ENCODE results near the gene HJURP. TPM values are rescaled to one million over a fixed set of nuclear protein-coding genes. Genes with fewer than 3 reads are reported as not detected.

HJURP gene
- total RNA-seq, 1 donor from 2014 or later, result 1.2 TPM

DNA sequence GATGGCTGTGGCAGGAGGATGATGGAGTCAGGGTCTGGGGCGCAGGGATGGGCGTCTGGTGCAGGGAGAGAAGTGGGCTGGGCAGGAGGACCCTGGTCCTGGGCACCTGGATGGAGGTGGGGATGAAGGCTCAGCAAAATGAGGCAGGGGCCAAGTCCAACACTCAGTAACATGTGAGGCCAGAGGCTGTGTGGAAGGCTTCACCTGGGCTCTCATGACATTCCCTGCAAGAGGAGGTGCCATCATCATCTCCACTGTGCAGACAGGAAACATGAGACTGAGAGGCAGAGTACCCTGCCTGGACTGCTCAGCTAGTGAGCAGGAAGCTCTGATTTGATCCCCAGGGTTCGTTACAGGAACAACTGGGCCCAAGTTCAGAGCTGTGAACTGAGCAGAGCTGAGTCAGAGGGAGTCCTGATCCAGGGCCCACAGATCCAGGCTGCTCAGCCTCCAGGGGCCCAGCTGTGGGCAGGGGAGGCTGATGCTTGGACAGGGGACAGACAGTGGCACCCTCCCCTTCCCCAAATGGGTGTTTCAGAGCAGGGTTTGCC, 36.9 kb downstream of the HJURP start:
- Histone ChIP-seq H3K27ac (no peak overlapping the region), H3K9me3 (no peaks in the 10 kb centered on the region), H3K36me3 (no peaks in the 10 kb centered on the region), H3K27me3 (no peaks in the 10 kb centered on the region), H3K4me1 (no peaks in the 10 kb centered on the region), H3K4me3 (no peak overlapping the region)
- intact Hi-C loops (cut with DNase I), result no loop called here
- no peak for TF ChIP-seq CTCF (IDR thresholded peaks at IDR 0.05)
- DNase-seq (peak; percentile 35), ATAC-seq (no peak)

DNA sequence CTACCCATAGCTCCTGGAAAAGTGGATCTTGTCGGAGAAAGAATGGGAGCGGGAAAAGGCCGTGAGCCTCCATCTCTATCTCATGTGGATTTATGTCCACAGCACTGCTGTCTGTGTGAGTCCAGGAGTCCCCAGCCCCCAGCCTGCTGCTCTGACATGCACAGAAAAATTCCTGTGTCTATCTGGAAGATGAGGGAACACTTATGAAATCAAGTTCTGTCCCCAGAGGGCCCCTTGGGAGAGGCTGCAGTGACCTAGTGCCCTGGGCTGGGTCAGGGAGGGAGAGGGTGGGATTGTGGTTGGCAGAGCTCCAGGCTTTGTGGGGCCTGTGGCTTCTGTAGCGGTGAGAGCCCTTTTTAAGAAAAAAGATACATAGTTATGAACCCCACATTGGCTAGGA, 37.6 kb downstream of the HJURP start:
- DNase-seq, result peak; percentile 23
- H3K27me3 ChIP-seq, result no peaks in the 10 kb centered on the region
- no peak overlapping the region for H3K27ac ChIP-seq
- ATAC-seq, result no peak
- H3K36me3 ChIP-seq, result no peaks in the 10 kb centered on the region
- no peak for TF ChIP-seq CTCF (IDR thresholded peaks at IDR 0.05)
- H3K4me3 ChIP-seq, result no peak overlapping the region
- intact Hi-C loops (cut with DNase I), result no loop called here
- no peaks in the 10 kb centered on the region for H3K9me3 ChIP-seq
- no peaks in the 10 kb centered on the region for H3K4me1 ChIP-seq

DNA sequence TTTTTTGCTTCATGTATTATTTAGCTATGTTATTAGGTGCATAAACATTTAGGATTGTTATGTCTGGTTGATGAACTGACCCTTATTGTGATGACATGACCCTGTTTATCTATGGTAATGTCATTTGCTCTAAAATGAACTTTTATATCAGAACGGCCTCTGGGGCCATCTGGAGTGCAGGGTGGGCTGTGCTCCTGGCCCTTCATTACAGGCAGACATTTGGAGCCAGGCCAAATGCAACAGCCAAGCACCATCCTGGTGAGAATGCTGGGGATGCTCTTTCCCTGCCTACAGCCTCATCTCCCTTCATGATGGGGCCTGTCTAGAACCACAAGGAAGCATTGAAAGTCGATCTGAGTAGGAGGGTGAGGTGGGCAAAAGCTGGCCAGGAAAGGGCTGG, 38.0 kb downstream of the HJURP start:
- Histone ChIP-seq H3K36me3 (no peaks in the 10 kb centered on the region), H3K27me3 (no peaks in the 10 kb centered on the region), H3K9me3 (no peaks in the 10 kb centered on the region), H3K27ac (no peak overlapping the region), H3K4me1 (no peaks in the 10 kb centered on the region), H3K4me3 (no peak overlapping the region)
- DNase-seq (peak; percentile 15), ATAC-seq (no peak)
- TF ChIP-seq CTCF (IDR thresholded peaks at IDR 0.05), result no peak
- intact Hi-C loops (cut with DNase I), result no loop called here

DNA sequence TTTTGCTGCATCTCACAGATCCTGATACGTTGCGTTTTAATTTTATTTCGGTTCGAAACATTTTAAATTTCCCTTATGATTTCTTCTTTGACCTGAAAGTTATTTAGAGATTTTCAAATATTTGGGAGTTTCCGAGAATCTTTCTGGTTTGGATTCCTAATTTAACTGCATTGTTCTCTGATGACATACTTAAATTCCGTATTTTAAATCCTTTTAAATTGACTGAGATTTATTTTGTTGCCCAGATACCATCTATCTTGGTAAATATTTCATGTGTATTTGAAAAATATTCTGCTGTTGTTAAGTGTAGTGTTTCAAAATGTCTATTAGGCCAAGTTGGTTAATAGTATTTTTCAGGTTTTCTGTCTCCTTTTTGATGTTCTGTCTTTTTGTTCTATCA, 38.5 kb downstream of the HJURP start:
- no peak for DNase-seq
- no peak overlapping the region for H3K4me3 ChIP-seq
- no peaks in the 10 kb centered on the region for H3K36me3 ChIP-seq
- H3K27ac ChIP-seq, result no peak overlapping the region
- H3K9me3 ChIP-seq, result no peaks in the 10 kb centered on the region
- no peak for ATAC-seq
- H3K27me3 ChIP-seq, result no peaks in the 10 kb centered on the region
- no peak for TF ChIP-seq CTCF (IDR thresholded peaks at IDR 0.05)
- H3K4me1 ChIP-seq, result no peaks in the 10 kb centered on the region
- intact Hi-C loops (cut with DNase I), result no loop called here

DNA sequence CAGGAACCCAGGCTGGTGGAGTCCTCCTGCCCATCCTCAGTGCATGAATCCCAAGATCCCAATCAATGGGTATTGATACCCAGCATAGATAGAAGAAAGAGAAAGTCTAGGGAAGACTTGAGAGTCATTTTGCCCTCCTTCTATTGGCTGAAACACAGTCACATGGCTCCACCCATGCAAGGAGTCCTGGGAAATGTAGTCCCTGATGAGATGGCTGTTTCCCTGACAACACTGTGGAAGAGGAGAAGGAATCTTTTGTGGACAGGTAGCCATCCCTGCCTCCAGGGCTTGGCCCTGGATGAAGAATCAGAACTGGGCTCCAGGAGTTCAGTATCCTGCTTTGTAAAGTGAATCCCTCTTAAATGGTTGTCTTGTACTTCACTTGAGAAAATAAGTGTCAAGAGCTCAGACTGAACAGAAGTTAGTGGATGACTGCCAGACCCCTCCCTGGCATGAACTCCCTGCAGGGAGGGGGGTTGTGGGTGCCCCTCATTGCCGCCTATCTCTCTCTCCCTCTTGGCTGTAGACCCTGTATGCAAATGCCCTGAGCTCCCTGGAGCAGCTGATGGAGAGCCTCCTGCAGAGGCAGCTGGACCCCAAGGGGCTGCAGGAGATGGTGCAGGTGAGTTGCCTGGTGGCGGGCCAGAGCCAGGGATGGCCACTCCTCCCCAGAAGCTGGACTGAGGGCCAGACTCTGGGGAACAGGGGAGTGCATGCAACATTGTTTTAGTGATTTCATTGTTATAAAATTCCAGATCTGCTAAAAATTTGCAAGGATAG, 40.1 kb downstream of the HJURP start:
- no peaks in the 10 kb centered on the region for H3K4me1 ChIP-seq

More for the DNA sequence above, 40.1 kb downstream of the HJURP start:
- no peaks in the 10 kb centered on the region for H3K9me3 ChIP-seq
- DNase-seq (peak; percentile 43), ATAC-seq (no peak)
- no peak overlapping the region for H3K27ac ChIP-seq
- no peaks in the 10 kb centered on the region for H3K36me3 ChIP-seq
- no peaks in the 10 kb centered on the region for H3K27me3 ChIP-seq
- H3K4me3 ChIP-seq, result no peak overlapping the region
- intact Hi-C loops (cut with DNase I), result no loop called here
- no peak for TF ChIP-seq CTCF (IDR thresholded peaks at IDR 0.05)
